ENCODE data around the gene FAM174C.

FAM174C gene

DNA sequence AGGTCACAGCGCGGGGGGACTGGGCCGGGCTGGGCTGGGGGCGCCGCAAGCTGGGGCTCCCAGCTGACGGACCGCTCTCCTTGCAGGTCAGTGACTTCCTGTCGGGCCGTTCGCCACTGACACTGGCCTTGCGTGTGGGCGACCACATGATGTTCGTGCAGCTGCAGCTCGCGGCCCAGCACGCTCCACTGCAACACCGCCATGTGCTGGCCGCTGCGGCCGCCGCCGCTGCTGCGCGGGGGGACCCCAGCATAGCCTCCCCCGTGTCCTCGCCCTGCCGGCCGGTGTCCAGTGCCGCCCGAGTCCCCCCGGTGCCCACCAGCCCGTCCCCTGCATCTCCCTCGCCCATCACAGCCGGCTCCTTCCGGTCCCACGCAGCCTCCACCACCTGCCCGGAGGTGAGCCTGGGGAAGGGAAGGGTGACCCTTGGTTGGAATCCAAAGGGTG, 21.2 kb upstream of the FAM174C start:
- CTCF ChIA-PET: interaction anchor here (1.8 to 2.0 kb wide), 2 partner anchors 10 to 12 kb away, joined by 13 to 22 read pairs; no protein-coding TSS in a partner anchor
- POLR2A ChIA-PET: interaction anchor here (0.7 to 7.8 kb wide), 3 partner anchors 12 to 15 kb away, joined by 5 to 157 read pairs (median 16); partner anchors contain the start of gene CIRBP

DNA sequence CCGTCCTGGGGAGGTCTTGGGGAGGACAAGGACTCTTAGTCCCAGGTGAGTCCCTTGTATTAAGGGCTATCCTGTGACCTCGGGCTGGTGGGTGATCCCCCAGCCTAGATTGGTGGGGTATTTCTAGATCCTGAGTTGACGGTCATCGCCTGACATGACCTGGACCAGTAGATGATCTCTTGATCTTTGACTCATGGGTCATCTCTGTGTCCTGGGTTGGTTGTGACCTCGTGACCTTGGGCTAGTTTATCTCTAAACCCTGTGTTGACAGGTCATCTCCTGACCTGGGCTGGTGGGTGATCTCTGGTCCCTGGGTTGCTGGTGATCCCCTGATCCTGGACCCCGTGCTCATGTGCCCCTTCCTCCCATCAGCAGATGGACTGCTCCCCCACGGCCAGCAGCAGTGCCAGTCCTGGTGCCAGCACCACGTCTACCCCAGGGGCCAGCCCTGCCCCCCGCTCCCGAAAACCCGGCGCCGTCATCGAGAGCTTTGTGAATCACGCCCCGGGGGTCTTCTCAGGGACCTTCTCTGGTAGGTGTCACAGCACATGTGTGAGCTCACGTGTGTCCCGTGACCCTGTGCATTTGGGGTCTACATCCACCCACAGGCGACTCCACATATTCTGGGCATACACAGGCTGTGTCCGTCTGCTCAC, 20.7 kb upstream of the FAM174C start:
- ChIA-PET POLR2A (interaction anchor here (0.7 to 7.8 kb wide), 3 partner anchors 11 to 15 kb away, joined by 4 to 157 read pairs (median 5); partner anchors contain the start of gene CIRBP), CTCF (interaction anchor here (2.0 kb wide), 1 partner anchor 11 kb away, joined by 13 read pairs; no protein-coding TSS in a partner anchor)
- no peak for TF ChIP-seq HDGF (IDR thresholded peaks at IDR 0.05; ENCODE audit: borderline replicate concordance)
- no peak for TF ChIP-seq PKNOX1 (IDR thresholded peaks at IDR 0.05)
- TF ChIP-seq BHLHE40 (IDR thresholded peaks at IDR 0.05; ENCODE audit: borderline replicate concordance): no peak
- no peak for DNase-seq (ENCODE audit: extremely low spot score)

More for the DNA sequence above, 21.2 kb upstream of the FAM174C start:
- TF ChIP-seq BHLHE40 (IDR thresholded peaks at IDR 0.05; ENCODE audit: borderline replicate concordance) (no peak), ARNT (IDR thresholded peaks at IDR 0.05) (no peak), CTBP1 (IDR thresholded peaks at IDR 0.05; ENCODE audit: borderline replicate concordance) (no peak), FOXA1 (IDR thresholded peaks at IDR 0.05) (no peak), LEF1 (IDR thresholded peaks at IDR 0.05; ENCODE audit: borderline replicate concordance) (no peak), ELF4 (IDR thresholded peaks at IDR 0.05) (no peak), HDGF (IDR thresholded peaks at IDR 0.05; ENCODE audit: borderline replicate concordance) (no peak), SUZ12 (IDR thresholded peaks at IDR 0.05) (no peak), ZNF384 (IDR thresholded peaks at IDR 0.05) (no peak), TARDBP (IDR thresholded peaks at IDR 0.05) (no peak), NFRKB (IDR thresholded peaks at IDR 0.05) (no peak), FOXM1 (IDR thresholded peaks at IDR 0.05; ENCODE audit: borderline replicate concordance) (no peak), PKNOX1 (IDR thresholded peaks at IDR 0.05) (no peak), FOXK2 (IDR thresholded peaks at IDR 0.05) (no peak), SP1 (IDR thresholded peaks at IDR 0.05) (no peak), L3MBTL2 (conservative IDR thresholded peaks at IDR 0.05) (no peak)
- no peak for DNase-seq (ENCODE audit: extremely low spot score)

DNA sequence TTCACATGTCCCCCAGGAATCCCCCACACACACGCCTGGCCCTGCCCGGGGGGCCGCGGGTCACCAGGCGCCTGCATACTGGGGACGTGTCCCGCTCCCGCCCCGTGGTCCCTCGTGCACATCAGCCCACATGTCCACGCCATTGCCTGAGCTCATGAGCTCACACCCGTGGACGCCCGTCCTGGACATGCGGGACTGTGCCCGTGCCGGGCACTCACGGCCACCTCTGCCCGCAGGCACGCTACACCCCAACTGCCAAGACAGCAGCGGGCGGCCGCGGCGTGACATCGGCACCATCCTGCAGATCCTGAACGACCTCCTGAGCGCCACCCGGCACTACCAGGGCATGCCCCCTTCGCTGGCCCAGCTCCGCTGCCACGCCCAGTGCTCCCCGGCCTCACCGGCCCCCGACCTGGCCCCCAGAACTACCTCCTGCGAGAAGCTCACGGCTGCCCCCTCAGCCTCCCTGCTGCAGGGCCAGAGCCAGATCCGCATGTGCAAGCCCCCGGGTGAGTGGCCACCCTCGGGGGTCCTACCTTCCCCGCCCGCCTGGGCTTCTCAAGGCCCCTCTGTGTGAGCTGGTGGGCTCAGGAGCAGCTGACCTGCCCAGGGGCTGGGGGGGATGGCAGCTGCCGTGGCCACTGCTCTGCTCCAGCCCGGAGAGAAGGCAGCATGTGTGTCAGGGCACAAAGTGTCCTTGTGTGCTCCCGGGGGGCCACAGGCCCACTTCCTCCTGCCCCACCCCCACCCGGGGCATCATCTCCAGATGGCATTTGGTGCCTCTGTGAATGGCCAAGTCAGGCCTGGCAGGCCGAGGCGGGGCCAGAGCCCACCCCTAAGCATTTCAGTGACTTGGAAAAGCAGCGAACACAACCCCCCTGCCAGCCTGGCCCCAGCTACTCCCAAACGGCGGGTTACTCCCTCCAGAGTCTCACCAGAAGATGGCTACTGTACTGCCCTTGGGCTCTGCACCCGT, 19.9 kb upstream of the FAM174C start:
- ChIA-PET POLR2A (interaction anchor here (1.2 to 7.8 kb wide), 3 partner anchors 12 to 18 kb away, joined by 4 to 157 read pairs (median 6); partner anchors contain the start of gene CIRBP), CTCF (interaction anchor here (2.3 kb wide), 1 partner anchor 11 kb away, joined by 11 read pairs; no protein-coding TSS in a partner anchor)
- DNase-seq (ENCODE audit: extremely low spot score): no peak
- no peak for TF ChIP-seq HDGF (IDR thresholded peaks at IDR 0.05; ENCODE audit: borderline replicate concordance)
- no peak for TF ChIP-seq FOXK2 (IDR thresholded peaks at IDR 0.05)
- TF ChIP-seq FOXA1 (IDR thresholded peaks at IDR 0.05): no peak
- TF ChIP-seq LEF1 (IDR thresholded peaks at IDR 0.05; ENCODE audit: borderline replicate concordance): no peak
- no peak for TF ChIP-seq BHLHE40 (IDR thresholded peaks at IDR 0.05; ENCODE audit: borderline replicate concordance)

GRCh38 chr19:1256646-1257474, 18.5 kb upstream of the FAM174C start:
- DNase-seq (ENCODE audit: extremely low spot score): no peak
- no peak for TF ChIP-seq ZNF384 (IDR thresholded peaks at IDR 0.05)
- no peak for TF ChIP-seq FOXK2 (IDR thresholded peaks at IDR 0.05)
- TF ChIP-seq L3MBTL2 (conservative IDR thresholded peaks at IDR 0.05): no peak
- TF ChIP-seq ELF4 (IDR thresholded peaks at IDR 0.05): no peak
- TF ChIP-seq ARNT (IDR thresholded peaks at IDR 0.05): no peak
- no peak for TF ChIP-seq TARDBP (IDR thresholded peaks at IDR 0.05)
- no peak for TF ChIP-seq CTBP1 (IDR thresholded peaks at IDR 0.05; ENCODE audit: borderline replicate concordance)
- no peak for TF ChIP-seq LEF1 (IDR thresholded peaks at IDR 0.05; ENCODE audit: borderline replicate concordance)
- TF ChIP-seq FOXA1 (IDR thresholded peaks at IDR 0.05): no peak
- TF ChIP-seq HDGF (IDR thresholded peaks at IDR 0.05; ENCODE audit: borderline replicate concordance): no peak
- TF ChIP-seq SUZ12 (IDR thresholded peaks at IDR 0.05): no peak
- no peak for TF ChIP-seq BHLHE40 (IDR thresholded peaks at IDR 0.05; ENCODE audit: borderline replicate concordance)
- no peak for TF ChIP-seq PKNOX1 (IDR thresholded peaks at IDR 0.05)
- POLR2A ChIA-PET: interaction anchor here (1.2 to 7.8 kb wide), 3 partner anchors 13 to 17 kb away, joined by 6 to 157 read pairs (median 8); partner anchors contain the start of gene CIRBP
- CTCF ChIA-PET: interaction anchor here (2.3 kb wide), 1 partner anchor 10 kb away, joined by 11 read pairs; no protein-coding TSS in a partner anchor
